ENCODE data around the gene TOMM20. TPM values are rescaled to one million over a fixed set of nuclear protein-coding genes. Genes with fewer than 3 reads are reported as not detected.
"Not testable (repeated sequence)": the region's sequence is repeated elsewhere in the genome, so short reads cannot be mapped to it uniquely, and the experiment has no call there.

TOMM20 gene
- total and polyA plus RNA-seq, 5 donors, result 66.3 to 110 (median 94.5) TPM

- ATAC-seq (peak in 1 of 2 donors; percentile 30), DNase-seq (peak in 1 of 3 donors; percentile 43)
- intact Hi-C loops (cut with DNase I), result no loop called here
- H3K4me3 ChIP-seq (ENCODE audit: low read length), result no peak overlapping the region
- H3K9me3 ChIP-seq (ENCODE audit: control insufficient read depth, low read length), result no peaks in the 10 kb centered on the region
- no peak overlapping the region for H3K27ac ChIP-seq (ENCODE audit: low read length)
- WGBS, result 54% methylated on average over 13 of the region's 13 CpGs
- no peaks in the 10 kb centered on the region for H3K4me1 ChIP-seq (ENCODE audit: control insufficient read depth, insufficient read depth, low read length)
- H3K27me3 ChIP-seq (ENCODE audit: control insufficient read depth, insufficient read depth), result no peaks in the 10 kb centered on the region
These were observed 28.4 kb downstream of the TOMM20 start for GRCh38 chr1:235100194-235100772.

- ATAC-seq, result no peak
- H3K27me3 ChIP-seq (ENCODE audit: control insufficient read depth, insufficient read depth), result no peaks in the 10 kb centered on the region
- H3K27ac ChIP-seq (ENCODE audit: low read length), result no peak overlapping the region
- no peaks in the 10 kb centered on the region for H3K9me3 ChIP-seq (ENCODE audit: control insufficient read depth, low read length)
- DNase-seq, result no peak
- WGBS, result 97% methylated on average over 9 of the region's 9 CpGs
- no peak overlapping the region for H3K4me3 ChIP-seq (ENCODE audit: low read length)
- intact Hi-C loops (cut with DNase I), result loop anchor here in 2 of 4 donors (10.0 kb wide), 2 partner anchors 316 to 504 kb away; no protein-coding TSS in a partner anchor
- H3K4me1 ChIP-seq (ENCODE audit: control insufficient read depth, insufficient read depth, low read length), result no peaks in the 10 kb centered on the region
These were observed 29.6 kb downstream of the TOMM20 start for GRCh38 chr1:235098991-235099390.

GRCh38 chr1:235098547-235098946 lies 30.1 kb downstream of the TOMM20 start:
- Histone ChIP-seq H3K27me3 (ENCODE audit: control insufficient read depth, insufficient read depth) (no peaks in the 10 kb centered on the region), H3K27ac (ENCODE audit: low read length) (no peak overlapping the region), H3K4me1 (ENCODE audit: control insufficient read depth, insufficient read depth, low read length) (no peaks in the 10 kb centered on the region), H3K9me3 (ENCODE audit: control insufficient read depth, low read length) (no peaks in the 10 kb centered on the region), H3K4me3 (ENCODE audit: low read length) (no peak overlapping the region)
- no peak for ATAC-seq
- intact Hi-C loops (cut with DNase I), result loop anchor here in 2 of 4 donors (10.0 kb wide), 2 partner anchors 316 to 504 kb away; no protein-coding TSS in a partner anchor
- WGBS, result 79% methylated on average over 6 of the region's 6 CpGs
- no peak for DNase-seq

GRCh38 chr1:235097501-235097900 lies 31.1 kb downstream of the TOMM20 start:
- peak in 1 of 3 donors; percentile 12 for DNase-seq
- not testable (repeated sequence) for H3K27me3 ChIP-seq (ENCODE audit: control insufficient read depth, insufficient read depth); H3K4me3 ChIP-seq (ENCODE audit: low read length); H3K4me1 ChIP-seq (ENCODE audit: control insufficient read depth, insufficient read depth, low read length); ATAC-seq; H3K9me3 ChIP-seq (ENCODE audit: control insufficient read depth, low read length); H3K27ac ChIP-seq (ENCODE audit: low read length)
- intact Hi-C loops (cut with DNase I), result loop anchor here in 2 of 4 donors (10.0 kb wide), 2 partner anchors 317 to 503 kb away; no protein-coding TSS in a partner anchor
- 88% methylated on average over 14 of the region's 14 CpGs for WGBS

- H3K4me1 ChIP-seq (ENCODE audit: control insufficient read depth, insufficient read depth, low read length), result no peaks in the 10 kb centered on the region
- ATAC-seq (no peak), DNase-seq (no peak)
- no peak overlapping the region for H3K27ac ChIP-seq (ENCODE audit: low read length)
- H3K9me3 ChIP-seq (ENCODE audit: control insufficient read depth, low read length), result no peaks in the 10 kb centered on the region
- intact Hi-C loops (cut with DNase I), result loop anchor here in 2 of 4 donors (10.0 kb wide), 2 partner anchors 319 to 501 kb away; no protein-coding TSS in a partner anchor
- WGBS, result 75% methylated on average over 6 of the region's 6 CpGs
- no peak overlapping the region for H3K4me3 ChIP-seq (ENCODE audit: low read length)
- no peaks in the 10 kb centered on the region for H3K27me3 ChIP-seq (ENCODE audit: control insufficient read depth, insufficient read depth)
These were observed 32.6 kb downstream of the TOMM20 start for GRCh38 chr1:235095938-235096562.

- no peak overlapping the region for H3K27ac ChIP-seq (ENCODE audit: low read length)
These were observed 34.7 kb downstream of the TOMM20 start for GRCh38 chr1:235093696-235094592.

GRCh38 chr1:235093013-235093695 lies 35.5 kb downstream of the TOMM20 start:
- H3K4me3 ChIP-seq (ENCODE audit: low read length), result no peak overlapping the region
- 28% methylated on average over 27 of the region's 27 CpGs for WGBS
- DNase-seq (peak; percentile 60 to 76 (median 75)), ATAC-seq (peak; percentile 86 to 87)
- no peak overlapping the region for H3K27ac ChIP-seq (ENCODE audit: low read length)
- intact Hi-C loops (cut with DNase I), result loop anchor here in 3 of 4 donors (2.0 to 10.0 kb wide), 3 partner anchors 322 to 594 kb away; no protein-coding TSS in a partner anchor
- no peaks in the 10 kb centered on the region for H3K4me1 ChIP-seq (ENCODE audit: control insufficient read depth, insufficient read depth, low read length)
- no peaks in the 10 kb centered on the region for H3K27me3 ChIP-seq (ENCODE audit: control insufficient read depth, insufficient read depth)
- H3K9me3 ChIP-seq (ENCODE audit: control insufficient read depth, low read length), result no peaks in the 10 kb centered on the region

More at GRCh38 chr1:235093696-235094592, 34.7 kb downstream of the TOMM20 start:
- Histone ChIP-seq H3K4me3 (ENCODE audit: low read length) (no peak overlapping the region), H3K4me1 (ENCODE audit: control insufficient read depth, insufficient read depth, low read length) (no peaks in the 10 kb centered on the region), H3K27me3 (ENCODE audit: control insufficient read depth, insufficient read depth) (no peaks in the 10 kb centered on the region), H3K9me3 (ENCODE audit: control insufficient read depth, low read length) (no peaks in the 10 kb centered on the region)
- intact Hi-C loops (cut with DNase I), result loop anchor here in 3 of 4 donors (2.0 to 10.0 kb wide), 3 partner anchors 321 to 595 kb away; no protein-coding TSS in a partner anchor
- ATAC-seq (peak; percentile 76 to 81), DNase-seq (peak; percentile 74 to 93 (median 89))
- 24% methylated on average over 24 of the region's 24 CpGs for WGBS

GRCh38 chr1:235092415-235092814 lies 36.2 kb downstream of the TOMM20 start:
- intact Hi-C loops (cut with DNase I), result loop anchor here in 3 of 4 donors (2.0 to 10.0 kb wide), 3 partner anchors 322 to 594 kb away; no protein-coding TSS in a partner anchor
- H3K27me3 ChIP-seq (ENCODE audit: control insufficient read depth, insufficient read depth); H3K27ac ChIP-seq (ENCODE audit: low read length); H3K4me3 ChIP-seq (ENCODE audit: low read length); H3K4me1 ChIP-seq (ENCODE audit: control insufficient read depth, insufficient read depth, low read length); ATAC-seq; H3K9me3 ChIP-seq (ENCODE audit: control insufficient read depth, low read length): not testable (repeated sequence)
- peak in 1 of 3 donors; percentile 44 for DNase-seq
- 94% methylated on average over 13 of the region's 14 CpGs for WGBS

GRCh38 chr1:235092045-235092406 lies 36.6 kb downstream of the TOMM20 start:
- H3K4me1 ChIP-seq (ENCODE audit: control insufficient read depth, insufficient read depth, low read length); H3K27me3 ChIP-seq (ENCODE audit: control insufficient read depth, insufficient read depth); ATAC-seq; H3K27ac ChIP-seq (ENCODE audit: low read length); H3K4me3 ChIP-seq (ENCODE audit: low read length); H3K9me3 ChIP-seq (ENCODE audit: control insufficient read depth, low read length): not testable (repeated sequence)
- WGBS, result 95% methylated on average over 8 of the region's 8 CpGs
- intact Hi-C loops (cut with DNase I), result loop anchor here in 3 of 4 donors (2.0 to 10.0 kb wide), 3 partner anchors 323 to 593 kb away; no protein-coding TSS in a partner anchor
- DNase-seq, result peak in 1 of 3 donors; percentile 19
